GM15510 (cell line): Measurements from ENCODE around the gene TMEM150B.

Experiments used
- POLR2A ChIP-seq: IDR thresholded peaks from 3 replicates; pipeline ENCODE4 v1.6.1; 2011; ENCODE audit warnings: borderline replicate concordance; ENCODE audit not compliant: insufficient read length; ENCODE audit errors: extremely low read depth

TMEM150B gene

GRCh38 chr19:55325172-55325571, at the start of gene TMEM150B:
Gene TMEM150B (minus strand): TSS chr19:55325341. CDS start chr19:55321036, 4,305 bp downstream.
- TF ChIP-seq POLR2A: no peak

GRCh38 chr19:55373993-55374757, 49.0 kb upstream of the TMEM150B start:
- TF ChIP-seq POLR2A: no peak

GRCh38 chr19:55373306-55373992, 48.3 kb upstream of the TMEM150B start:
- no peak for TF ChIP-seq POLR2A

- TF ChIP-seq POLR2A: no peak
Measured at GRCh38 chr19:55372316-55373081, 47.4 kb upstream of the TMEM150B start.

GRCh38 chr19:55370305-55370988, 45.3 kb upstream of the TMEM150B start, which contains the start of gene IL11:
Gene IL11 (minus strand): TSS chr19:55370463. CDS start chr19:55370310, 153 bp downstream.
- no peak for TF ChIP-seq POLR2A

GRCh38 chr19:55369653-55370304, 44.6 kb upstream of the TMEM150B start:
- TF ChIP-seq POLR2A: no peak

- TF ChIP-seq POLR2A: no peak
Measured at GRCh38 chr19:55368701-55369563, 43.8 kb upstream of the TMEM150B start.

GRCh38 chr19:55368106-55368505, 43.0 kb upstream of the TMEM150B start:
- TF ChIP-seq POLR2A: no peak

- TF ChIP-seq POLR2A: no peak
Measured at GRCh38 chr19:55366790-55367189, 41.6 kb upstream of the TMEM150B start.

- no peak for TF ChIP-seq POLR2A
Measured at GRCh38 chr19:55365964-55366363, 40.8 kb upstream of the TMEM150B start.

GRCh38 chr19:55365245-55365644, 40.1 kb upstream of the TMEM150B start:
- no peak for TF ChIP-seq POLR2A

- no peak for TF ChIP-seq POLR2A
Measured at GRCh38 chr19:55362990-55363716, 38.0 kb upstream of the TMEM150B start, which contains the start of gene GARIN5B. Gene GARIN5B (minus strand): TSS chr19:55363260. CDS start chr19:55363066, 194 bp downstream.
